SK-N-SH (cell line): ENCODE data around the gene TRIM67.

ENCODE experiments used
- CTCF ChIP-seq: fragments of 200-600 bp; sonication (generic); IDR thresholded peaks from 2 replicates; pipeline ENCODE4 v1.6.1; 2017; ENCODE audit warnings: antibody characterized with exemption, mild to moderate bottlenecking, moderate library complexity
- JUND ChIP-seq: IDR thresholded peaks from 2 replicates; pipeline ENCODE4 v1.4.0; 2012
- POLR2AphosphoS5 ChIP-seq: IDR thresholded peaks from 2 replicates; pipeline ENCODE4 v1.6.1; 2012; ENCODE audit warnings: low read depth, low read length
- RFX5 ChIP-seq: IDR thresholded peaks from 2 replicates; pipeline ENCODE4 v1.6.1; 2012; ENCODE audit warnings: mild to moderate bottlenecking, improper control_type of control experiment, low read length
- TF ChIP-seq, protein P1 (sequence below): IDR thresholded peaks from 2 replicates; pipeline ENCODE4 v1.6.1; 2012; ENCODE audit warnings: mild to moderate bottlenecking, low read depth, low read length, moderate library complexity

DNA sequence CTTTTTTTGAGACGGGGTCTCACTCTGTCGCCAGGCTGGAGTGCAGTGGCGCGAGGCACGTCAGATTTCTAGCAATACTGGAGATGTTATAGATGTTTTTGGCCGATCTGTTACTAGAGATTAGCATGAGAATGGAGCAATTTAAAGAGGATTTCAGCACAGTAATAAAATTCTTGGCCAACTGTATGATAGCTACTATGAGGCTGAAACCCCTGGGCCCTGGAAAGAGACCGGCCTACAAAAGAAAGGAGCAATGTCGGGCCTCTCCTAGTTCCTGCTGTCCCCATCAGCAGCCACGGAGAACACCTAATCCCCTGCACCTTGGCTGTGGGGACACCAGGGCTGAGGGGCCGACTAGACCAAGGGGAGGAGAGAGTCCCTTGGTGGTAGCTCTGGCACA lies 69.7 kb downstream of the TRIM67 start:
- TF ChIP-seq, protein P1, sequence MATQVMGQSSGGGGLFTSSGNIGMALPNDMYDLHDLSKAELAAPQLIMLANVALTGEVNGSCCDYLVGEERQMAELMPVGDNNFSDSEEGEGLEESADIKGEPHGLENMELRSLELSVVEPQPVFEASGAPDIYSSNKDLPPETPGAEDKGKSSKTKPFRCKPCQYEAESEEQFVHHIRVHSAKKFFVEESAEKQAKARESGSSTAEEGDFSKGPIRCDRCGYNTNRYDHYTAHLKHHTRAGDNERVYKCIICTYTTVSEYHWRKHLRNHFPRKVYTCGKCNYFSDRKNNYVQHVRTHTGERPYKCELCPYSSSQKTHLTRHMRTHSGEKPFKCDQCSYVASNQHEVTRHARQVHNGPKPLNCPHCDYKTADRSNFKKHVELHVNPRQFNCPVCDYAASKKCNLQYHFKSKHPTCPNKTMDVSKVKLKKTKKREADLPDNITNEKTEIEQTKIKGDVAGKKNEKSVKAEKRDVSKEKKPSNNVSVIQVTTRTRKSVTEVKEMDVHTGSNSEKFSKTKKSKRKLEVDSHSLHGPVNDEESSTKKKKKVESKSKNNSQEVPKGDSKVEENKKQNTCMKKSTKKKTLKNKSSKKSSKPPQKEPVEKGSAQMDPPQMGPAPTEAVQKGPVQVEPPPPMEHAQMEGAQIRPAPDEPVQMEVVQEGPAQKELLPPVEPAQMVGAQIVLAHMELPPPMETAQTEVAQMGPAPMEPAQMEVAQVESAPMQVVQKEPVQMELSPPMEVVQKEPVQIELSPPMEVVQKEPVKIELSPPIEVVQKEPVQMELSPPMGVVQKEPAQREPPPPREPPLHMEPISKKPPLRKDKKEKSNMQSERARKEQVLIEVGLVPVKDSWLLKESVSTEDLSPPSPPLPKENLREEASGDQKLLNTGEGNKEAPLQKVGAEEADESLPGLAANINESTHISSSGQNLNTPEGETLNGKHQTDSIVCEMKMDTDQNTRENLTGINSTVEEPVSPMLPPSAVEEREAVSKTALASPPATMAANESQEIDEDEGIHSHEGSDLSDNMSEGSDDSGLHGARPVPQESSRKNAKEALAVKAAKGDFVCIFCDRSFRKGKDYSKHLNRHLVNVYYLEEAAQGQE, result no peak
- TF ChIP-seq CTCF (no peak), RFX5 (no peak), JUND (no peak), POLR2AphosphoS5 (no peak)
